AG10803 (cell line): ENCODE measurements around the gene PPP1R3E.

Experiments
- DNase-seq: peaks from one replicate; pipeline ENCODE4 v3.0.0; 2010; ENCODE audit warnings: low read depth
- H3K4me3 ChIP-seq: 2 replicates; pipeline ENCODE4 v1.5.1; 2011; ENCODE audit warnings: mild to moderate bottlenecking, low read length, control low read depth
- TF ChIP-seq, protein P1 (sequence below): conservative IDR thresholded peaks from 2 replicates; pipeline ENCODE4 v1.5.1; 2011; ENCODE audit warnings: mild to moderate bottlenecking, low read length, control low read depth, inconsistent platforms

PPP1R3E gene

DNA sequence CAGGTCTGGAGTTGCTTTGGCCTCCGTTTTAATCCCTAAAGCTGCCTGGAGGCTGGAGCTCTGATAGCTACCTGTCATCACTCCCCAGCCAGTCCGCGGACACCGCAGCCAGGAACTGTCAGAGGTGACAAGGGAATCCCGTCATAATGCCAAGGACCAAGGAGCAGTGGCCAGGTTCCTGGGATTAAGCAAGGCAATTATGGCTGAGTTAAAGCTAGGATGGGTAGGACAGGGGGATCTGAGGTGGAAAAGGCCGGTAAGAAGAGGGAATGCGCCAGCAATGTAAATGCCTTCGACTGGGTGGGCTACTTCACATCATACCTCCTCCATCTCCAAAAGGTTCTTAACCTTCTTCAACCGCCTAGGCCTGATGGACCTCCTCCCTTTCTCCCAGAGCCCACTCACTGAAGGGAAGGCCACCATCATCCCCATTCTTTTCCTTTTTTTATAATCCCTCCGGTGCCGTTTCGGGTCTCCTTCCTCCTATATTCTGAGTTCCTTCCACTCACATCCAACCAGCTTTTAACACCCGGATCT is 1.9 kb downstream of the PPP1R3E start:
- peak overlapping the region; percentile 85 for H3K4me3 ChIP-seq
- DNase-seq = no peak
- TF ChIP-seq, protein P1, sequence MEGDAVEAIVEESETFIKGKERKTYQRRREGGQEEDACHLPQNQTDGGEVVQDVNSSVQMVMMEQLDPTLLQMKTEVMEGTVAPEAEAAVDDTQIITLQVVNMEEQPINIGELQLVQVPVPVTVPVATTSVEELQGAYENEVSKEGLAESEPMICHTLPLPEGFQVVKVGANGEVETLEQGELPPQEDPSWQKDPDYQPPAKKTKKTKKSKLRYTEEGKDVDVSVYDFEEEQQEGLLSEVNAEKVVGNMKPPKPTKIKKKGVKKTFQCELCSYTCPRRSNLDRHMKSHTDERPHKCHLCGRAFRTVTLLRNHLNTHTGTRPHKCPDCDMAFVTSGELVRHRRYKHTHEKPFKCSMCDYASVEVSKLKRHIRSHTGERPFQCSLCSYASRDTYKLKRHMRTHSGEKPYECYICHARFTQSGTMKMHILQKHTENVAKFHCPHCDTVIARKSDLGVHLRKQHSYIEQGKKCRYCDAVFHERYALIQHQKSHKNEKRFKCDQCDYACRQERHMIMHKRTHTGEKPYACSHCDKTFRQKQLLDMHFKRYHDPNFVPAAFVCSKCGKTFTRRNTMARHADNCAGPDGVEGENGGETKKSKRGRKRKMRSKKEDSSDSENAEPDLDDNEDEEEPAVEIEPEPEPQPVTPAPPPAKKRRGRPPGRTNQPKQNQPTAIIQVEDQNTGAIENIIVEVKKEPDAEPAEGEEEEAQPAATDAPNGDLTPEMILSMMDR = no peak

DNA sequence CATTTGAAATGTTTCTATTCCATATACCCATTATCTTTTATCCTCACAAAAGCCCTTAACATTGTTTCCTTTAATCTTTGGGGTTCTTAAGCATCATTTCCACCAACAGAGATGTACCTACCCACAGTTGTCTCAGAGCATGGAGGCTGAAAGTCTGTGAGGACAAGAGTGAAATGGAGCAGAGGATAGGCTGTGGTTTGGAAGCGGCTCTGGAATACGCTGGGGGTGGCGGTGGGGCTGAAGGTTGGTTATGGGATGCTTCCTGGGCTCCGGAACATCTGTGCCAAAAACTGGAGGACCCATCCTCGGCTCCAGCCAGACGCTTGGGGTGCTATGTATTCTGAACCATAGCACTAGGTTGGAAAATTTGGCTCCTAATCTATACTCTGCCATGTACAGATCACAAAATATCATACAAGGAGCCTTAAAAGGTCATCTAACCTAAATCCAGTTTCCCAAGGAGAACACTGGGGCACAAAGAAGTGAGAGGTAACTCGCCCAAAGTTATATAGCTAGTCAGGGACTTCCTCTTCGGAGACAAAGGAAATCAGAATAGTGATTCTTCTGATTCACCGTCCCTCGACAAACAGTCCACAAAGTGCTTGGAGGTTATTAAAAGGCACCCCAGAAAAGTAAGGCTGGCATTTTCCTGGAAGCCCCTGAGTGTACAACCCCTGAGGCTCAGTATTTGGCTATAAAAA is 2.5 kb downstream of the PPP1R3E start:
- TF ChIP-seq, protein P1 = no peak
- DNase-seq = no peak
- H3K4me3 ChIP-seq = peak overlapping the region; percentile 85

DNA sequence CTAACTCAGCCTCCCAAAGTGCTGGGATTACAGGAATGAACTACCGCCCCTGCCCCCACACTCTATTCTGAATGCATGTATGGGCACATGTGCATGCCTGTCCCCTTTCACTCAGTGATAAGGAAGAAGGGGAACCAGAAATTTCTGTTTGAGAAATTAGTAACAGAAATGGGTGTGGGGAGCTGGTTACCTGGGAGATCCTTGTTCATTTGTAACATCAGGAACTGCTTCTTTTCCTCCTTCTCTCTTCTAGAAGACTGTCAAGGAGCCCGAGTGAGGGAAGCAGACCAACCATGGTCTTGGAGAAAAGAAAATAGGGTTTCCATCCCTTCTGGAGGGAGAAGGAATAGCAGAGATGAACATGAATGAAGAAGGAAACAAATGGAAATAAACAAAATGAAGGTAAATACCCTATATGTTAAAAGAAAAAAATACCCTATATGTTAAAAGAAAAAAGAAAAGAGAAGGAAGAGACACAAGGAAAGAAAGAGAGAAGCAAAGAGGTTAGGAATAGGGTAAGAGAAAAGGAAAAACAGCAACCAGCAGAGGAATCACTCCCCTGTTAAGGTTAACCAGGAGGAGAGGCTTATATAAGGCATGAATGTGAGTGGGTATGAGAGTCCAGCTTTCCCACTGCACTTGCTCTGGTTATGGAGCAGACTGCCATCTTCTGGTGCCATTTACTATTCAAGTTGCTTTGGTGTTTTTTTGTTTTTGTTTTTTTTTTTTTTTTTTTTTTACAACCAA is 3.3 kb downstream of the PPP1R3E start:
- TF ChIP-seq, protein P1 = peak; percentile 48
- no peak overlapping the region for H3K4me3 ChIP-seq
- peak; percentile 75 for DNase-seq

DNA sequence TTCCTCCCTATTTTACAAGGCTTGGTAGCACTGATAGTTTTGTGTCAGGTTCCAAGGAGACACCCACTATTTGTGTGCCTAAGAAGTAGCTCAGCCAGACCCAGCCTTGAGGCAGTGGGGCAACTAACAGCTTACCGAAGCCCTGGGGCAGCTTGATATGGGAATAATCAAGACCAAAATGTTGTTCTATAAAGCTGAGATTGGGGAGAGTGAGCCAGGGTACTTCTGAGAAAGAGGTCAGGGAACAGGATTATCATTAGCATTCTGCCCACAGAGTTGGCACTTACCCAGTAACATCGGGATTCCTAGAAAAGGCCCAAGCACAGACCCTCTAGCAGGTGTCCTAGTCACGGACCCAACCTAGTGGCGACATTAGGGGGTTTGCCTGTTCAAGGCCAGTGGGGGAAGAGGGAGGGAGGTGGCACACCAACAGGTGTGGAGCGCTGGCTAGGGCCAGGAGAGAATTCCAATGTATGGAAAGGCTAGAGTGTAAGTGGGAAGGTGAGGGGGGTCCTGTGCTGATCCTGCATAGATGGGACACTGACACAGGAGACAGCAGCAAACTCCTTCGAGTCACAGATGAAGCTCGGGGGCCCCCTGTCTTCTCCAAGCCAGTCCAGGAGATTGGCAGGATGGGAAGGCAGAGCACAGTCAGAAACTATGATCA is 4.9 kb downstream of the PPP1R3E start:
- TF ChIP-seq, protein P1 = no peak
- no peak for DNase-seq
- no peak overlapping the region for H3K4me3 ChIP-seq

DNA sequence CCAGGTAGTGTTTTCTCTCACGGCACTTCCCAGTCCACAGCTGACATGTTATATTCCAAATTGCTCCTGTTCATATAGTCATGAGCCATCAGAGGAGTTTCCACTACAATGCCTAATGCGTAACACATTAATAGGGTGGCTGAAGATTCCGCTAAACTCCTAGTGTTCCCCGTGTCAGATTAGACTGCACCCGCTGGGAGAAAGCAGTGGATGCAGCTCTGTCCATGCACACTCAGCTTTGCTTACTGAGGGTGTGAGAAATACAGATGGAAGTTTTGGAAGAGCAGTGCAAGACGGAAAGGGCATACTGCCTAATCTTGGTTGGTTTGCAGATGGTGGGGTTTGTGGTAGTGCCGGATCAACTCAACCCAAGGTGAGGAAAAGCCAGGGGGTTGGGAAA is 5.6 kb downstream of the PPP1R3E start:
- H3K4me3 ChIP-seq = no peak overlapping the region
- TF ChIP-seq, protein P1 = no peak
- DNase-seq = no peak

DNA sequence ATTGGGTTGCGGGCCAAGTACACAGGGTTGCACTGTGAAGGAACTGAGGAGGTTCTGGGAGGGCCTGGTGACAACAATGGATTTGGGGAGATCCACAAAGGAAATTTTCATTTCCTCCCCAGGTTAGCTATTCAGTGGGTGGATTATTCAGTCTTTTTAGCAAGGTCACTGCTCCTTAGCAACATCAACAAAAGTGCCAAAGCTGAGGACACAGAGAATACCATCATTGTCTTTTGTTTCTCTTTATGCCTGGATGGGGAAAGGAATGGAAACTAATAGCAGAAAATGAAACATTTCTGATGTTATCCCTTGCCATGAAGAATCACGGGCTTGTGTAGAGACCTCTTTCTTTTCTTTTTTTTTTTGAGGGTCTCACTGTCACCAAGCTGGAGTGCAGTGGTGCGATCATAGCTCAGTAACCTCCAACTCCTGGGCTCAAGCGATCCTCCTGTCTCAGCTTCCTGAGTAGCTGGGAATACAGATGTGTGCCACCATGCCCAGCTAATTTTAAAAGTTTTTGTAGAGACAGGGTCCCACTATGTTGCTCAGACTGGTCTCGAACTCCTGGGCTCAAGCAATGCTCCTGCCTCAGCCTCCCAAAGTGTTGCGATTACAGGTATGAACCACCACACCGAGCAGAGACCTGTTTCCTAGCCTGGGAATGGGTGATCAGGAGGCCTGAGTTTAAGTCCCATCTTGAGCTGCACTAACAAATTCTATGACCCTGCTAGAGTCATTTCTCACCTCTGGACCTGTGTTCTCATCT is 6.5 kb downstream of the PPP1R3E start:
- no peak for DNase-seq
- no peak overlapping the region for H3K4me3 ChIP-seq
- TF ChIP-seq, protein P1 = no peak
